HEK293 (cell line): ENCODE results near the gene ABLIM3.

Experiments used
- CTCF ChIA-PET: fragments of 350-600 bp; formaldehyde crosslinking; extraction: SDS; loops from one replicate; lab custom pipeline; 2021; ENCODE audit warnings: antibody characterized with exemption; lab: Yijun Ruan, JAX
- POLR2A ChIA-PET: fragments of 300-600 bp; formaldehyde crosslinking; extraction: SDS; loops from one replicate; lab custom pipeline; 2020; ENCODE audit warnings: antibody characterized with exemption, inconsistent platforms; lab: Yijun Ruan, JAX
- H3K27ac ChIP-seq: fragments of 200-500 bp; sonication (Bioruptor generic); 2 replicates; pipeline ENCODE4 v1.5.1; 2014; ENCODE audit warnings: low read depth, low read length, control low read depth, inconsistent platforms; ENCODE audit errors: extremely low read depth
- H3K36me3 ChIP-seq, 2 experiments: fragments of 200-500 bp in 1 of 2; sonication (Bioruptor generic) in 1 of 2; 1 replicate in 1 of 2; 2 replicates in 1 of 2; pipeline ENCODE4 v1.5.1; 2014 to 2017; ENCODE audit warnings: inconsistent platforms in 2 of 2, low read length in 2 of 2; ENCODE audit not compliant: control insufficient read depth in 2 of 2, insufficient read depth in 1 of 2
- H3K4me1 ChIP-seq: fragments of 200-500 bp; sonication (Bioruptor generic); 2 replicates; pipeline ENCODE4 v1.5.1; 2014; ENCODE audit warnings: mild to moderate bottlenecking, low read length, inconsistent platforms; ENCODE audit not compliant: control insufficient read depth, insufficient read depth
- H3K4me3 ChIP-seq: 2 replicates; pipeline ENCODE4 v1.5.1; 2011; ENCODE audit warnings: low read depth, mild to moderate bottlenecking, control low read depth, low read length, moderate library complexity
- H3K9me3 ChIP-seq: fragments of 200-500 bp; sonication (Bioruptor generic); 2 replicates; pipeline ENCODE4 v1.5.1; 2014; ENCODE audit warnings: low read depth, low read length, inconsistent platforms; ENCODE audit not compliant: control insufficient read depth, insufficient read depth
- BCL6B ChIP-seq: fragments of 450-650 bp; formaldehyde crosslinking; IDR thresholded peaks from 2 replicates; pipeline ENCODE4 v1.5.1; 2017; ENCODE audit warnings: missing biosample characterization, missing genetic modification characterization
- GFI1B ChIP-seq: fragments of 450-650 bp; formaldehyde crosslinking; IDR thresholded peaks from 2 replicates; pipeline ENCODE4 v1.5.1; 2016; ENCODE audit warnings: missing biosample characterization, missing genetic modification characterization
- HIC1 ChIP-seq: fragments of 450-650 bp; formaldehyde crosslinking; IDR thresholded peaks from 2 replicates; pipeline ENCODE4 v1.5.1; 2016; ENCODE audit warnings: missing biosample characterization, missing genetic modification characterization
- SCRT1 ChIP-seq: fragments of 450-650 bp; formaldehyde crosslinking; IDR thresholded peaks from 2 replicates; pipeline ENCODE4 v1.5.1; 2016; ENCODE audit warnings: missing biosample characterization, missing genetic modification characterization, borderline replicate concordance
- ZBTB48 ChIP-seq: fragments of 450-650 bp; formaldehyde crosslinking; IDR thresholded peaks from 2 replicates; pipeline ENCODE4 v1.5.1; 2016; ENCODE audit warnings: missing biosample characterization, missing genetic modification characterization
- ZNF10 ChIP-seq: fragments of 450-650 bp; formaldehyde crosslinking; IDR thresholded peaks from 2 replicates; pipeline ENCODE4 v1.5.1; 2017; ENCODE audit warnings: missing biosample characterization, missing genetic modification characterization
- ZNF157 ChIP-seq: fragments of 450-650 bp; formaldehyde crosslinking; IDR thresholded peaks from 2 replicates; pipeline ENCODE4 v1.5.1; 2016; ENCODE audit warnings: missing biosample characterization, missing genetic modification characterization
- ZNF19 ChIP-seq: fragments of 450-650 bp; formaldehyde crosslinking; IDR thresholded peaks from 2 replicates; pipeline ENCODE4; 2016; ENCODE audit warnings: missing biosample characterization, missing genetic modification characterization, low read depth
- ZNF24 ChIP-seq: fragments of 450-650 bp; formaldehyde crosslinking; IDR thresholded peaks from 2 replicates; pipeline ENCODE4 v1.5.1; 2016; ENCODE audit warnings: missing biosample characterization, missing genetic modification characterization
- ZNF274 ChIP-seq, 2 experiments: fragments of 200-500 bp in 1 of 2; fragments of 450-650 bp in 1 of 2; sonication (Bioruptor generic) in 1 of 2; formaldehyde crosslinking in 1 of 2; IDR thresholded peaks; 2 replicates each; pipeline versions ENCODE4 v1.5.1 to v1.6.1; 2014 to 2016; ENCODE audit warnings: borderline replicate concordance in 1 of 2, inconsistent platforms in 1 of 2, low read length in 1 of 2, missing biosample characterization in 1 of 2, missing genetic modification characterization in 1 of 2
- ZNF280D ChIP-seq: fragments of 450-650 bp; formaldehyde crosslinking; IDR thresholded peaks from 2 replicates; pipeline ENCODE4 v1.5.1; 2016; ENCODE audit warnings: missing biosample characterization, missing genetic modification characterization
- ZNF292 ChIP-seq: fragments of 450-650 bp; formaldehyde crosslinking; IDR thresholded peaks from 2 replicates; pipeline ENCODE4 v1.5.1; 2016; ENCODE audit warnings: low read depth, missing biosample characterization, missing genetic modification characterization, borderline replicate concordance
- ZNF37A ChIP-seq: fragments of 450-650 bp; IDR thresholded peaks from 2 replicates; pipeline ENCODE4 v1.5.1; 2018; ENCODE audit warnings: missing biosample characterization, missing genetic modification characterization
- ZNF423 ChIP-seq: fragments of 450-650 bp; formaldehyde crosslinking; IDR thresholded peaks from 2 replicates; pipeline ENCODE4 v1.5.1; 2016; ENCODE audit warnings: missing biosample characterization, missing genetic modification characterization
- ZNF426 ChIP-seq: fragments of 450-650 bp; formaldehyde crosslinking; IDR thresholded peaks from 2 replicates; pipeline ENCODE4 v1.5.1; 2017; ENCODE audit warnings: missing biosample characterization, missing genetic modification characterization, mild to moderate bottlenecking, inconsistent platforms, moderate library complexity
- ZNF449 ChIP-seq: fragments of 450-650 bp; formaldehyde crosslinking; IDR thresholded peaks from 2 replicates; pipeline ENCODE4 v1.5.1; 2017; ENCODE audit warnings: missing biosample characterization, mild to moderate bottlenecking, missing genetic modification characterization, moderate library complexity
- ZNF654 ChIP-seq: fragments of 450-650 bp; formaldehyde crosslinking; IDR thresholded peaks from 2 replicates; pipeline ENCODE4 v1.5.1; 2016; ENCODE audit warnings: low read depth, missing biosample characterization, missing genetic modification characterization
- ZNF660 ChIP-seq: fragments of 450-650 bp; IDR thresholded peaks from 2 replicates; pipeline ENCODE4 v1.5.1; 2018; ENCODE audit warnings: missing biosample characterization, mild to moderate bottlenecking, missing genetic modification characterization
- ZNF670 ChIP-seq: fragments of 450-650 bp; formaldehyde crosslinking; IDR thresholded peaks from 2 replicates; pipeline ENCODE4 v1.5.1; 2016; ENCODE audit warnings: missing biosample characterization, missing genetic modification characterization, low read depth
- ZNF692 ChIP-seq: fragments of 450-650 bp; formaldehyde crosslinking; IDR thresholded peaks from 2 replicates; pipeline ENCODE4 v1.5.1; 2016; ENCODE audit warnings: missing biosample characterization, missing genetic modification characterization
- ZNF76 ChIP-seq: fragments of 450-650 bp; formaldehyde crosslinking; IDR thresholded peaks from 2 replicates; pipeline ENCODE4; 2016; ENCODE audit warnings: low read depth, missing biosample characterization, missing genetic modification characterization, borderline replicate concordance

The ABLIM3 gene

GRCh38 chr5:149264439-149265067 lies 123.3 kb downstream of the ABLIM3 start (continued):
- TF ChIP-seq ZNF10 (tag by site-specific recombination) (no peak), ZNF423 (tag by site-specific recombination) (no peak), ZNF692 (tag by site-specific recombination) (no peak), BCL6B (tag by site-specific recombination) (no peak), ZNF24 (tag by site-specific recombination) (no peak), ZNF292 (tag by site-specific recombination) (no peak), ZNF654 (tag by site-specific recombination) (peak; percentile 59), GFI1B (no peak), HIC1 (tag by site-specific recombination) (no peak), ZNF660 (no peak), ZNF157 (tag by site-specific recombination) (no peak), ZNF76 (tag by site-specific recombination) (no peak), ZBTB48 (tag by site-specific recombination) (0 out of 2 replicates have a peak, but pooled peaks have one; percentile 26)

- H3K4me3 ChIP-seq = no peak overlapping the region
- CTCF ChIA-PET = interaction anchor here (0.7 to 2.8 kb wide), 25 partner anchors 10 to 534 kb away, joined by 3 to 14 read pairs (median 4); no protein-coding TSS in a partner anchor
- no peak for TF ChIP-seq ZNF280D (tag by site-specific recombination)
- TF ChIP-seq ZNF274 (IDR thresholded peaks at IDR 0.05; ENCODE audit: low read length) = no peak
- TF ChIP-seq ZNF274 (tag by site-specific recombination; IDR thresholded peaks at IDR 0.05; ENCODE audit: borderline replicate concordance) = no peak
- no peak for TF ChIP-seq ZNF449 (tag by site-specific recombination)
- TF ChIP-seq ZNF670 (tag by site-specific recombination) = no peak
- TF ChIP-seq ZNF426 (tag by site-specific recombination) = no peak
- no peak for TF ChIP-seq SCRT1 (tag by site-specific recombination)
- no peak for TF ChIP-seq ZNF37A (tag by site-specific recombination)
- TF ChIP-seq ZNF19 = no peak
- TF ChIP-seq, all 188 proteins: peak for 0
- Histone ChIP-seq H3K9me3 (no peaks in the 10 kb centered on the region), H3K27ac (no peak overlapping the region), H3K4me1 (no peaks in the 10 kb centered on the region), H3K36me3 (no peaks in the 10 kb centered on the region)
- POLR2A ChIA-PET = no interaction called here
These were observed 123.8 kb downstream of the ABLIM3 start for GRCh38 chr5:149265068-149265465.
